Tibial nerve (tissue), 4 donors: Measurements from ENCODE around the gene PLCXD3. TPM values are rescaled to one million over a fixed set of nuclear protein-coding genes. Genes with fewer than 3 reads are reported as not detected.

Source experiments
- DNase-seq, 2 donors: peaks; one replicate each; pipeline ENCODE4 v3.0.0-alpha.2; 2019; ENCODE audit warnings: low spot score in 2 of 2
- H3K27ac ChIP-seq, 4 donors: fragments of 200-600 bp; sonication (generic) in 3 of 4; one replicate each; pipeline ENCODE4 v1.5.1; 2017 to 2019; ENCODE audit warnings: mild to moderate bottlenecking in 1 of 4
- H3K27me3 ChIP-seq, 2 donors: fragments of 200-600 bp; sonication (generic) in 1 of 2; one replicate each; pipeline versions ENCODE4 v1.5.1 to v1.6.0; 2017 to 2019
- H3K36me3 ChIP-seq, 3 donors: fragments of 200-600 bp; sonication (generic); one replicate each; pipeline ENCODE4 v1.5.1; 2018 to 2019
- H3K4me1 ChIP-seq, 4 donors: fragments of 200-600 bp; sonication (generic) in 3 of 4; one replicate each; pipeline ENCODE4 v1.5.1; 2017 to 2019
- H3K4me3 ChIP-seq, 4 donors: fragments of 200-600 bp; sonication (generic) in 3 of 4; one replicate each; pipeline ENCODE4 v1.5.1; 2017 to 2019; ENCODE audit warnings: mild to moderate bottlenecking in 1 of 4, moderate library complexity in 1 of 4
- H3K9me3 ChIP-seq, 4 donors: fragments of 200-600 bp; sonication (generic) in 3 of 4; one replicate each; pipeline ENCODE4 v1.5.1; 2017 to 2019
- EP300 ChIP-seq, 2 donors: sonication (generic); formaldehyde crosslinking; IDR thresholded peaks; one replicate each; pipeline ENCODE4 v1.6.1; 2017; ENCODE audit warnings: antibody characterized with exemption in 2 of 2, mild to moderate bottlenecking in 1 of 2
- POLR2A ChIP-seq, 2 donors: fragments of 450-650 bp; IDR thresholded peaks; one replicate each; pipeline ENCODE4 v1.6.1; 2017; ENCODE audit warnings: antibody characterized with exemption in 2 of 2, mild to moderate bottlenecking in 2 of 2, moderate library complexity in 2 of 2
- WGBS, 2 donors: methylation state at CpG; one replicate each; pipeline ENCODE4 v1.1.5; 2018; 5-methylcytosine and 5-hydroxymethylcytosine counted together
- total RNA-seq, 4 donors: library from RNA; depleted of rRNA; stranded (reverse); fragments of >200 nt; gene quantifications; one replicate each; pipeline ENCODE4 v1.1.0, GENCODE V29; 2016
- TF ChIP-seq, protein P1 (sequence below), 5 experiments: fragments of 200-600 bp in 3 of 5; fragments of 450-650 bp in 2 of 5; sonication (generic) in 3 of 5; IDR thresholded peaks; one replicate each; pipeline ENCODE4 v1.5.1; 2016 to 2019; ENCODE audit warnings: antibody characterized with exemption in 5 of 5, mild to moderate bottlenecking in 3 of 5, moderate library complexity in 2 of 5

The PLCXD3 gene
- total RNA-seq, 4 donors from 2014 or later, result 2.1 to 7.9 (median 7.0) TPM

DNA sequence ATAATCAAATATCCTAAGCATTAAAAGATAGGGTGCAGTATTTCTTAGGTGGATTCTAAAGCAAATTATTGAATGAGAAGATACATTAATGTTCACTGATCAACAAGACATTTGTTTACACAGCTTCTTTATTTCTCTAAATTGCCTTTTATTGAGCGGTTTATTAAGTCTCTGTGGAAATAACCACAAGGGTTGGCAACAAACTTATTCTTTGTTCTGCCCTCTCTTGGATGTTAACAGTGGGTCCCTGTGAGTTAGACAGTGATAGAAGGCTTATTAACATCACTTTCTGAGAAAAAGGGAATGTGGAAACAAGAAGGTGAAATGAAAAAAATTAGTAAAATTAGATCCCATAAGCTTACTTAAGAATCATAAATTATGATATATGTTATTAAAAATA lies 214.3 kb downstream of the PLCXD3 start:
- WGBS, 2 donors, result 26 to 41% methylated on average over 1 of the region's 1 CpG
- no peak for DNase-seq
- no peaks in the 10 kb centered on the region for H3K4me1 ChIP-seq
- H3K27me3 ChIP-seq, result no peaks in the 10 kb centered on the region
- no peak overlapping the region for H3K27ac ChIP-seq
- no peaks in the 10 kb centered on the region for H3K9me3 ChIP-seq
- no peaks in the 10 kb centered on the region for H3K36me3 ChIP-seq
- TF ChIP-seq EP300 (IDR thresholded peaks at IDR 0.05) (no peak), POLR2A (IDR thresholded peaks at IDR 0.05) (no peak)
- TF ChIP-seq, protein P1, sequence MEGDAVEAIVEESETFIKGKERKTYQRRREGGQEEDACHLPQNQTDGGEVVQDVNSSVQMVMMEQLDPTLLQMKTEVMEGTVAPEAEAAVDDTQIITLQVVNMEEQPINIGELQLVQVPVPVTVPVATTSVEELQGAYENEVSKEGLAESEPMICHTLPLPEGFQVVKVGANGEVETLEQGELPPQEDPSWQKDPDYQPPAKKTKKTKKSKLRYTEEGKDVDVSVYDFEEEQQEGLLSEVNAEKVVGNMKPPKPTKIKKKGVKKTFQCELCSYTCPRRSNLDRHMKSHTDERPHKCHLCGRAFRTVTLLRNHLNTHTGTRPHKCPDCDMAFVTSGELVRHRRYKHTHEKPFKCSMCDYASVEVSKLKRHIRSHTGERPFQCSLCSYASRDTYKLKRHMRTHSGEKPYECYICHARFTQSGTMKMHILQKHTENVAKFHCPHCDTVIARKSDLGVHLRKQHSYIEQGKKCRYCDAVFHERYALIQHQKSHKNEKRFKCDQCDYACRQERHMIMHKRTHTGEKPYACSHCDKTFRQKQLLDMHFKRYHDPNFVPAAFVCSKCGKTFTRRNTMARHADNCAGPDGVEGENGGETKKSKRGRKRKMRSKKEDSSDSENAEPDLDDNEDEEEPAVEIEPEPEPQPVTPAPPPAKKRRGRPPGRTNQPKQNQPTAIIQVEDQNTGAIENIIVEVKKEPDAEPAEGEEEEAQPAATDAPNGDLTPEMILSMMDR (IDR thresholded peaks at IDR 0.05), result no peak
- H3K4me3 ChIP-seq, result no peak overlapping the region

DNA sequence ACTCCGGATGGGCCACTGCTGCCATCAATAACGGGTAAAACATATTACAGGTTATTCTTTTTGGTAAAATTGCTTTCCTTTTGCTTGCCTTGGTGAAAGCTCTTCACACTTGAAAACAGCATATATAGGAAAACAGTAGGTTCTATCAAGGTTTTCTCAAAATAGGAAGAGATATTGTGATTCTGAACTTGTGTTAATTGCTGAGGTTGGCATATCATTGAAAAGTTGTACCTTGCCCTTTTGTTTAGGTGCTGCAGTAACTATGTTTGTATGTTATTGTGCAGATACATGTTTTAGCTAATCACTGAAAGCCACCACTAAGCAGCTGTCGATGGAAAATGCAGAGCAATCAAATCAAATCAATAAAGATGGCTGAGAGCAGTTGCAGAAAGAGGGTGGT lies 219.1 kb downstream of the PLCXD3 start:
- Histone ChIP-seq H3K9me3 (no peaks in the 10 kb centered on the region), H3K27me3 (no peaks in the 10 kb centered on the region), H3K27ac (no peak overlapping the region), H3K4me1 (no peaks in the 10 kb centered on the region), H3K4me3 (no peak overlapping the region), H3K36me3 (no peaks in the 10 kb centered on the region)
- WGBS, 2 donors, result 91 to 92% methylated on average over 3 of the region's 3 CpGs
- DNase-seq, result no peak
- TF ChIP-seq, protein P1 (IDR thresholded peaks at IDR 0.05), result no peak
- no peak for TF ChIP-seq POLR2A (IDR thresholded peaks at IDR 0.05)
- no peak for TF ChIP-seq EP300 (IDR thresholded peaks at IDR 0.05)

DNA sequence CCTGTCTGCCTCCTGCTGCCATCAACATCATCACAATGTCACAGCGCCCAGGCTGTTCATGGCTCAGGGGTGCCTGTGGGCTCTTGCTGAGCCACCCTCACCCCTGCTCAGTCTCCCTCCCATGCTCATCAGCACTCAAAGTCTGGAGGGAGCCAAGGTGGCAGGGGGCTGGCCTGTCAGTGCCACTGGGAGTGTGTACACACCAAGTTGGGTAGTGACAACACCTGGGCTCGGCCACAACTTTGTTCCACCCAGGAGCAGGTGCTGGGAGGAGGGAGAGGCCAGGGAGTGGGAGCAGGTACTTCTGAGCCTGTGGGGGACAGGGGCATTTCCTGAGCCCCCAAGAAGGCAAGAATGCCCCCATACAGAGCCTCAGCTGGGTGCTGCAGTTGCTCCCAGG lies 219.6 kb downstream of the PLCXD3 start:
- WGBS, 2 donors, result 83% methylated on average over 2 of the region's 2 CpGs; no CpG with 5 or more reads in 1 of the 2 donors
- no peaks in the 10 kb centered on the region for H3K36me3 ChIP-seq
- no peak for TF ChIP-seq EP300 (IDR thresholded peaks at IDR 0.05)
- no peak for TF ChIP-seq POLR2A (IDR thresholded peaks at IDR 0.05)
- TF ChIP-seq, protein P1 (IDR thresholded peaks at IDR 0.05), result no peak
- no peaks in the 10 kb centered on the region for H3K4me1 ChIP-seq
- H3K4me3 ChIP-seq, result no peak overlapping the region
- DNase-seq, result no peak
- H3K27ac ChIP-seq, result no peak overlapping the region
- no peaks in the 10 kb centered on the region for H3K27me3 ChIP-seq
- no peaks in the 10 kb centered on the region for H3K9me3 ChIP-seq

DNA sequence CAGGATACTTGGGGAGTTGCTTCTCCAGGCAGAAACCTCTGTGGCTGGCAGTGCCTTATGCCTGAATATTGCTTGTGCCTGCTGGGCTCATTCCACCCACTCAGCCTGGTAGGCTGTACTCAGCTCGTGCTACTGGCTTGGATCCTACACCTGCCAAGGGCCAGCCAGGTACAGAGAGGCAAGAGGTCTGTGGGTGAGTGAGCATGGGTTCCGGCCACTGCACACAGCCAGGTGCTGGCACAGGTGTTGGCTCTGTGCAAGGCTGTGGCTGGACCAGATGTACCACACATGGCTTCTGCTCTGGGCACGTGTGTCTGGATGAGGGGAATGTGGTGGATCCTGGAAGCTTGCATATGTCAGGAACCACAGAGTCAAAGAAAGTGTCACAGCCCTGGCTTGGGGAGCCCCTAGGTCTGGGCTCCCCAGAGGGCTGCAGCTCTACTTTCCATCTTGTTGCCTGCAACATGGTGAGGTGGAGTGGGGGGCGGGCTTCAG lies 220.4 kb downstream of the PLCXD3 start:
- no peaks in the 10 kb centered on the region for H3K9me3 ChIP-seq
- H3K27ac ChIP-seq, result no peak overlapping the region
- H3K4me1 ChIP-seq, result no peaks in the 10 kb centered on the region
- H3K36me3 ChIP-seq, result no peaks in the 10 kb centered on the region
- WGBS, 2 donors, result 88 to 90% methylated on average over 4 of the region's 4 CpGs
- no peak for DNase-seq
- no peaks in the 10 kb centered on the region for H3K27me3 ChIP-seq
- H3K4me3 ChIP-seq, result no peak overlapping the region
- TF ChIP-seq, protein P1 (IDR thresholded peaks at IDR 0.05), result no peak
- TF ChIP-seq POLR2A (IDR thresholded peaks at IDR 0.05), result no peak
- no peak for TF ChIP-seq EP300 (IDR thresholded peaks at IDR 0.05)

DNA sequence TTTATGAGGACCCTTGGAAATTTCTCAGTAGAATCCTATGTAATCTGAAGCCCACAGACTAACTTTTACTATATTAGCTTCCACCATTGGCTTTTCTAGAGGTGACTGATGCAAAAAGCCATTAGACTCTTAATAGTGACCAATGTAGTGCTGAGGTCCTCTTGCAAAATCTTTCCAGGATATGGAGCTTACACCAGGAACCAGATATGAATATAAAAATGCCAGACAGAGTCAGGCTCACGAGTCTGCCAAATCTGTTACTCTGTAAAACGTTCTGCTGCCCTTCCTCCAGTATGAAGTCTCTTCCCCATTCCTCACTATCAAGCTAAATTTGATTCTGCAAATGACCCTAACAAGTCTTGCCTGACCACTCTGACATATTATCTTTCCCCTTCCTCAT lies 223.7 kb downstream of the PLCXD3 start:
- Histone ChIP-seq H3K27me3 (no peaks in the 10 kb centered on the region), H3K4me1 (peaks cover 0 to under 1% (median 0%) of the 10 kb centered on the region in 4 donors), H3K9me3 (no peaks in the 10 kb centered on the region), H3K36me3 (no peaks in the 10 kb centered on the region), H3K4me3 (no peak overlapping the region), H3K27ac (no peak overlapping the region)
- TF ChIP-seq EP300 (IDR thresholded peaks at IDR 0.05) (no peak), POLR2A (IDR thresholded peaks at IDR 0.05) (no peak)
- TF ChIP-seq, protein P1 (IDR thresholded peaks at IDR 0.05), result no peak
- WGBS, 2 donors, result 53 to 78% methylated on average over 2 of the region's 2 CpGs
- no peak for DNase-seq
